H9 (cell line): ENCODE results near the gene TMEM179B. TPM values are rescaled to one million over a fixed set of nuclear protein-coding genes. Genes with fewer than 3 reads are reported as not detected.

ENCODE experiments used
- DNase-seq: peaks from one replicate; pipeline ENCODE4 v3.0.0-alpha.2; 2017
- H2AFZ ChIP-seq: one replicate; pipeline ENCODE4 v1.6.1; 2013; ENCODE audit warnings: mild to moderate bottlenecking, low read length, control low read depth, moderate library complexity
- H2AK5ac ChIP-seq: 2 replicates; pipeline ENCODE4 v1.6.1; 2013; ENCODE audit warnings: low read length, control low read depth, mixed read lengths; ENCODE audit not compliant: insufficient read length
- H2BK120ac ChIP-seq: one replicate; pipeline ENCODE4 v1.6.1; 2013; ENCODE audit warnings: low read depth, mild to moderate bottlenecking, low read length, control low read depth, inconsistent platforms; ENCODE audit not compliant: poor library complexity, severe bottlenecking
- H2BK12ac ChIP-seq: 2 replicates; pipeline ENCODE4 v1.6.1; 2013; ENCODE audit warnings: low read length, control low read depth, mixed read lengths, low read depth; ENCODE audit not compliant: insufficient read length
- H2BK15ac ChIP-seq: 2 replicates; pipeline ENCODE4 v1.6.1; 2013; ENCODE audit warnings: low read depth, low read length, control low read depth
- H2BK20ac ChIP-seq: one replicate; pipeline ENCODE4 v1.6.1; 2013; ENCODE audit warnings: low read depth, mild to moderate bottlenecking, low read length, control low read depth, inconsistent platforms; ENCODE audit not compliant: poor library complexity, severe bottlenecking
- H2BK5ac ChIP-seq: 2 replicates; pipeline ENCODE4 v1.6.1; 2013; ENCODE audit warnings: low read length, control low read depth, mixed read lengths; ENCODE audit not compliant: insufficient read length
- H3K14ac ChIP-seq: 2 replicates; pipeline ENCODE4 v1.6.1; 2013; ENCODE audit warnings: low read length, control low read depth; ENCODE audit not compliant: insufficient read depth
- H3K18ac ChIP-seq: 2 replicates; pipeline ENCODE4 v1.6.1; 2013; ENCODE audit warnings: low read depth, mild to moderate bottlenecking, mixed read lengths, low read length, control low read depth; ENCODE audit not compliant: insufficient read length
- H3K23ac ChIP-seq: 2 replicates; pipeline ENCODE4 v1.6.1; 2013; ENCODE audit warnings: low read length, control low read depth, mixed read lengths, low read depth; ENCODE audit not compliant: insufficient read length
- H3K23me2 ChIP-seq: 2 replicates; pipeline ENCODE4 v1.6.1; 2013; ENCODE audit warnings: low read depth, mild to moderate bottlenecking, mixed read lengths, low read length, control low read depth; ENCODE audit not compliant: insufficient read length, poor library complexity, severe bottlenecking
- H3K27ac ChIP-seq: 2 replicates; pipeline ENCODE4 v1.5.1; 2013; ENCODE audit warnings: low read length, control low read depth, mixed read lengths, low read depth; ENCODE audit not compliant: insufficient read length
- H3K27me3 ChIP-seq: 2 replicates; pipeline ENCODE4 v1.6.1; 2013; ENCODE audit warnings: low read length, control low read depth, inconsistent platforms; ENCODE audit not compliant: insufficient read depth
- H3K4ac ChIP-seq: 2 replicates; pipeline ENCODE4 v1.6.1; 2013; ENCODE audit warnings: low read depth, mild to moderate bottlenecking, control low read depth, inconsistent platforms, low read length, moderate library complexity
- H3K4me1 ChIP-seq: 2 replicates; pipeline ENCODE4 v1.6.1; 2013; ENCODE audit warnings: low read length, control low read depth, inconsistent platforms; ENCODE audit not compliant: insufficient read depth
- H3K4me2 ChIP-seq: 2 replicates; pipeline ENCODE4 v1.6.1; 2013; ENCODE audit warnings: low read length, control low read depth, mixed read lengths; ENCODE audit not compliant: insufficient read length, insufficient read depth
- H3K56ac ChIP-seq: 2 replicates; pipeline ENCODE4 v1.6.1; 2013; ENCODE audit warnings: low read depth, mild to moderate bottlenecking, mixed read lengths, low read length, control low read depth; ENCODE audit not compliant: insufficient read length
- H3K79me1 ChIP-seq: 2 replicates; pipeline ENCODE4 v1.6.1; 2013; ENCODE audit warnings: low read depth, mild to moderate bottlenecking, moderate library complexity, low read length, control low read depth, inconsistent platforms; ENCODE audit not compliant: insufficient read depth, poor library complexity, severe bottlenecking
- H3K79me2 ChIP-seq: 2 replicates; pipeline ENCODE4 v1.6.1; 2013; ENCODE audit warnings: low read length, control low read depth, inconsistent platforms; ENCODE audit not compliant: insufficient read depth
- H3K9ac ChIP-seq: 2 replicates; pipeline ENCODE4 v1.6.1; 2013; ENCODE audit warnings: low read length, control low read depth, mixed read lengths; ENCODE audit not compliant: insufficient read length; ENCODE audit errors: extremely low read depth
- H3K9me3 ChIP-seq: one replicate; pipeline ENCODE4 v1.6.1; 2013; ENCODE audit warnings: low read depth, low read length, inconsistent platforms; ENCODE audit not compliant: control insufficient read depth
- H3T11ph ChIP-seq: one replicate; pipeline ENCODE4 v1.6.1; 2013; ENCODE audit warnings: mild to moderate bottlenecking, low read length, control low read depth, inconsistent platforms
- H4K20me1 ChIP-seq: one replicate; pipeline ENCODE4 v1.6.1; 2013; ENCODE audit not compliant: control insufficient read depth, insufficient read length, insufficient read depth
- H4K5ac ChIP-seq: 2 replicates; pipeline ENCODE4 v1.6.1; 2013; ENCODE audit warnings: low read depth, mild to moderate bottlenecking, mixed read lengths, low read length, control low read depth; ENCODE audit not compliant: insufficient read length
- H4K8ac ChIP-seq: replicated peaks from 2 replicates; pipeline ENCODE4 v1.6.1; 2013; ENCODE audit warnings: low read length, control low read depth, mixed read lengths, low read depth; ENCODE audit not compliant: insufficient read length
- H4K91ac ChIP-seq: 2 replicates; pipeline ENCODE4 v1.6.1; 2013; ENCODE audit warnings: low read depth, mild to moderate bottlenecking, moderate library complexity, mixed read lengths, low read length, control low read depth; ENCODE audit not compliant: insufficient read length
- H3K27ac Mint-ChIP-seq, 3 experiments: 2 replicates in 2 of 3; 3 replicates in 1 of 3; pipeline ENCODE4 v1.8.0; 2020 to 2021; ENCODE audit warnings: mixed read lengths in 3 of 3, mild to moderate bottlenecking in 1 of 3, moderate library complexity in 1 of 3
- H3K27me3 Mint-ChIP-seq: 2 replicates; pipeline ENCODE4 v1.8.0; 2021; ENCODE audit warnings: low read depth, mild to moderate bottlenecking, moderate library complexity, mixed read lengths
- H3K36me3 Mint-ChIP-seq, 3 experiments: 2 replicates in 2 of 3; 3 replicates in 1 of 3; pipeline ENCODE4 v1.8.0; 2020 to 2021; ENCODE audit warnings: low read depth in 3 of 3, mixed read lengths in 3 of 3; ENCODE audit not compliant: insufficient read depth in 1 of 3
- H3K4me1 Mint-ChIP-seq, 2 experiments: 2 replicates each; pipeline ENCODE4 v1.8.0; 2020; ENCODE audit warnings: mixed read lengths in 2 of 2
- H3K4me3 Mint-ChIP-seq, 2 experiments: 2 replicates in 1 of 2; 3 replicates in 1 of 2; pipeline ENCODE4 v1.8.0; 2020 to 2021; ENCODE audit warnings: mild to moderate bottlenecking in 2 of 2, mixed read lengths in 2 of 2, moderate library complexity in 1 of 2
- H3K9me3 Mint-ChIP-seq, 2 experiments: 2 replicates in 1 of 2; 3 replicates in 1 of 2; pipeline ENCODE4 v1.8.0; 2020; ENCODE audit warnings: mild to moderate bottlenecking in 2 of 2, mixed read lengths in 2 of 2, moderate library complexity in 1 of 2
- WGBS: extraction: QIAGEN DNeasy Blood & Tissue Kit; methylation state at CpG from one replicate; pipeline ENCODE4 v1.1.7; 2013; ENCODE audit warnings: missing lambda C conversion rate, low lambda C conversion rate, mixed read lengths; ENCODE audit not compliant: insufficient read length; ENCODE audit errors: extremely low coverage; 5-methylcytosine and 5-hydroxymethylcytosine counted together
- total RNA-seq: library from RNA; stranded (reverse); gene quantifications from 2 replicates; pipeline ENCODE4 v1.2.1, GENCODE V29; 2021
- TF ChIP-seq, protein P1 (sequence below): fragments of 200-600 bp; sonication (generic); conservative IDR thresholded peaks from 3 replicates; pipeline ENCODE4 v1.8.0; 2021; ENCODE audit warnings: antibody characterized with exemption, mild to moderate bottlenecking

Gene TMEM179B
- total RNA-seq, 1 experiment from 2014 or later = 25.0 TPM

DNA sequence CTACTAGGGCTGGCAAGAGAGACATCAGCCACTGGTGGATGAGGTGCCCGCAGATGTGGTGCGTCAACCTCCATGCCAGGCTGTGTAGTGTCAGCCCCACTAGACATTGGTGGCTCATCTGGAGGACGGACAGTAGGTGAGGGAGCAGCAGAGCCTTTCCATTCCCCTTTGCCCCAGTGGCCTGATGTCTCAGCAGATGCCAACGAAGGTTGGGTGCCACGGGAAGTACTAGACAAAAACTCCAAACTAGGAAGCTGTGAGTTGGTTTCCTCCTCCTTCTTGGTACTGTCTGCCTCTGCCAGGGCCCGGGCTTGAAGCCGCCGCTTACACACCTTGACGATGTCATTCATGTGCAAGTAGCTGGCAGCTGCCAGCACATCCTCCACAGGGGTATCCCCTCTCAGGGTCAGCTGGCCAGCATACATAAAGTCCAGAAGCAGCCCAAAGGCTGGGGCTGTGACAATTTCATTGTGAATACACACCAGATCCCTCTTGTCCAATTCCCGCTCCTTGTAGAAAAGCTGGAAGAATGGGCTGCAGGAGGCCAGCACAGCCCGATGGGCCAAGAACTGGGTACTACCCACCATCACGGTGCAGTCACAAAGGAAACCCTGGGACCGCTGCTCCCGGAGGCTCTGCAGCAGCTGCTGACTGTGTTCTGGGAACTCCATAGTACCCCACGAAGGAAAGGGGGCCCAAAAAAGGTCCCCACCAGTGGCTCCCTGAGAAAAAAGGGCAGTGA, 34.0 kb upstream of the TMEM179B start:
- no peak overlapping the region for H3K14ac ChIP-seq
- WGBS = no CpG with 5 or more reads among the region's 15 CpGs
- TF ChIP-seq, protein P1, sequence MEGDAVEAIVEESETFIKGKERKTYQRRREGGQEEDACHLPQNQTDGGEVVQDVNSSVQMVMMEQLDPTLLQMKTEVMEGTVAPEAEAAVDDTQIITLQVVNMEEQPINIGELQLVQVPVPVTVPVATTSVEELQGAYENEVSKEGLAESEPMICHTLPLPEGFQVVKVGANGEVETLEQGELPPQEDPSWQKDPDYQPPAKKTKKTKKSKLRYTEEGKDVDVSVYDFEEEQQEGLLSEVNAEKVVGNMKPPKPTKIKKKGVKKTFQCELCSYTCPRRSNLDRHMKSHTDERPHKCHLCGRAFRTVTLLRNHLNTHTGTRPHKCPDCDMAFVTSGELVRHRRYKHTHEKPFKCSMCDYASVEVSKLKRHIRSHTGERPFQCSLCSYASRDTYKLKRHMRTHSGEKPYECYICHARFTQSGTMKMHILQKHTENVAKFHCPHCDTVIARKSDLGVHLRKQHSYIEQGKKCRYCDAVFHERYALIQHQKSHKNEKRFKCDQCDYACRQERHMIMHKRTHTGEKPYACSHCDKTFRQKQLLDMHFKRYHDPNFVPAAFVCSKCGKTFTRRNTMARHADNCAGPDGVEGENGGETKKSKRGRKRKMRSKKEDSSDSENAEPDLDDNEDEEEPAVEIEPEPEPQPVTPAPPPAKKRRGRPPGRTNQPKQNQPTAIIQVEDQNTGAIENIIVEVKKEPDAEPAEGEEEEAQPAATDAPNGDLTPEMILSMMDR = no peak
- H3K4me3 Mint-ChIP-seq = peak overlapping the region; percentile 97 to 99
- peak overlapping the region in 2 of 3 experiments; percentile 99; a peak in 4 of 7 replicates for H3K27ac Mint-ChIP-seq
- H3K27me3 Mint-ChIP-seq = no peaks in the 10 kb centered on the region
- no peak overlapping the region for H3K27ac ChIP-seq
- no peak overlapping the region for H2BK15ac ChIP-seq
- no peak overlapping the region for H2AFZ ChIP-seq
- H3K79me1 ChIP-seq = peaks cover 12% of the 10 kb centered on the region
- H3K9me3 ChIP-seq = no peaks in the 10 kb centered on the region
- H2BK20ac ChIP-seq = no peak overlapping the region
- H4K8ac ChIP-seq = no peak overlapping the region
- H3T11ph ChIP-seq = no peak overlapping the region
- H3K9me3 Mint-ChIP-seq = no peaks in the 10 kb centered on the region
- no peak overlapping the region for H3K56ac ChIP-seq
- H3K23ac ChIP-seq = no peak overlapping the region
- no peaks in the 10 kb centered on the region for H3K27me3 ChIP-seq
- H3K36me3 Mint-ChIP-seq = peaks cover 30 to 44% (median 33%) of the 10 kb centered on the region in 3 experiments
- H3K4me1 ChIP-seq = no peaks in the 10 kb centered on the region
- H3K18ac ChIP-seq = no peak overlapping the region
- H3K9ac ChIP-seq = no peak overlapping the region
- H3K4me2 ChIP-seq = peak overlapping the region; percentile 45
- H2BK12ac ChIP-seq = no peak overlapping the region
- no peak overlapping the region for H2AK5ac ChIP-seq
- H3K79me2 ChIP-seq = peaks cover 21% of the 10 kb centered on the region; the same call in 1 of the 2 replicates
- DNase-seq = no peak
- no peak overlapping the region for H4K5ac ChIP-seq
- no peak overlapping the region for H4K91ac ChIP-seq
- no peak overlapping the region for H2BK120ac ChIP-seq
- no peak overlapping the region for H3K4ac ChIP-seq
- peaks cover 3% of the 10 kb centered on the region for H3K23me2 ChIP-seq
- no peaks in the 10 kb centered on the region for H4K20me1 ChIP-seq
- H3K4me1 Mint-ChIP-seq = peaks cover 21 to 30% of the 10 kb centered on the region in 2 experiments
- H2BK5ac ChIP-seq = no peak overlapping the region
